ENCODE measurements around the gene ADTRP. TPM values are rescaled to one million over a fixed set of nuclear protein-coding genes. Genes with fewer than 3 reads are reported as not detected.
A peak's percentile ranks its signal among the peaks of the same experiment; 100 is the strongest.

The ADTRP gene
- total RNA-seq, 2 donors from 2014 or later = 33.5 to 75.2 TPM

GRCh38 chr6:11769811-11770545 lies 8.6 kb downstream of the ADTRP start:
- Mint-ChIP-seq H3K27ac (peak overlapping the region in 1 of 2 donors; percentile 40), H3K9me3 (peaks cover 0 to 11% of the 10 kb centered on the region in 2 donors), H3K36me3 (peaks cover 0 to 7% of the 10 kb centered on the region in 2 donors)
- ATAC-seq = no peak
- DNase-seq (ENCODE audit: low spot score in 2 of 2) = no peak

GRCh38 chr6:11769244-11769643 lies 9.4 kb downstream of the ADTRP start:
- no peak for DNase-seq (ENCODE audit: low spot score in 2 of 2)
- peak overlapping the region in 1 of 2 donors; percentile 26 for H3K27ac Mint-ChIP-seq
- H3K36me3 Mint-ChIP-seq = peaks cover 0 to 7% of the 10 kb centered on the region in 2 donors
- H3K9me3 Mint-ChIP-seq = peaks cover 0 to 11% of the 10 kb centered on the region in 2 donors
- ATAC-seq = no peak

- ATAC-seq = no peak
- peaks cover 0 to 8% of the 10 kb centered on the region in 2 donors for H3K36me3 Mint-ChIP-seq
- H3K27ac Mint-ChIP-seq = peak overlapping the region in 1 of 2 donors; percentile 38
- peaks cover 0 to 15% of the 10 kb centered on the region in 2 donors for H3K9me3 Mint-ChIP-seq
- DNase-seq (ENCODE audit: low spot score in 2 of 2) = no peak
These were observed 10.4 kb downstream of the ADTRP start for GRCh38 chr6:11767978-11768756.

- H3K36me3 Mint-ChIP-seq = peaks cover 0 to 13% of the 10 kb centered on the region in 2 donors
- peaks cover 0 to 15% of the 10 kb centered on the region in 2 donors for H3K9me3 Mint-ChIP-seq
- peak overlapping the region in 1 of 2 donors; percentile 38 for H3K27ac Mint-ChIP-seq
- ATAC-seq (peak; percentile 40 to 47), DNase-seq (ENCODE audit: low spot score in 2 of 2) (no peak)
These were observed 11.1 kb downstream of the ADTRP start for GRCh38 chr6:11767458-11767857.

- Mint-ChIP-seq H3K9me3 (peaks cover 0 to 15% of the 10 kb centered on the region in 2 donors), H3K27ac (no peak overlapping the region), H3K36me3 (peaks cover 0 to 13% of the 10 kb centered on the region in 2 donors)
- no peak for DNase-seq (ENCODE audit: low spot score in 2 of 2)
- no peak for ATAC-seq
These were observed 11.8 kb downstream of the ADTRP start for GRCh38 chr6:11766589-11767450.

- ATAC-seq (peak in 1 of 2 donors; percentile 25), DNase-seq (ENCODE audit: low spot score in 2 of 2) (no peak)
- H3K27ac Mint-ChIP-seq = no peak overlapping the region
- H3K36me3 Mint-ChIP-seq = peaks cover 0 to 13% of the 10 kb centered on the region in 2 donors
- peaks cover 0 to 15% of the 10 kb centered on the region in 2 donors for H3K9me3 Mint-ChIP-seq
These were observed 12.6 kb downstream of the ADTRP start for GRCh38 chr6:11766043-11766442.

- H3K27ac Mint-ChIP-seq = peak overlapping the region in 1 of 2 donors; percentile 12
- peaks cover 0 to 21% of the 10 kb centered on the region in 2 donors for H3K9me3 Mint-ChIP-seq
- DNase-seq (ENCODE audit: low spot score in 2 of 2) = no peak
- peak; percentile 28 to 94 for ATAC-seq
- peaks cover 0 to 13% of the 10 kb centered on the region in 2 donors for H3K36me3 Mint-ChIP-seq
These were observed 14.4 kb downstream of the ADTRP start for GRCh38 chr6:11764250-11764604.

- Mint-ChIP-seq H3K9me3 (peaks cover 0 to 18% of the 10 kb centered on the region in 2 donors), H3K27ac (peak overlapping the region in 1 of 2 donors; percentile 69), H3K36me3 (peaks cover 0 to 11% of the 10 kb centered on the region in 2 donors)
- DNase-seq (ENCODE audit: low spot score in 2 of 2) = no peak
- no peak for ATAC-seq
These were observed 14.9 kb downstream of the ADTRP start for GRCh38 chr6:11763460-11764249.

GRCh38 chr6:11762794-11763459 lies 15.7 kb downstream of the ADTRP start:
- no peak for DNase-seq (ENCODE audit: low spot score in 2 of 2)
- Mint-ChIP-seq H3K27ac (no peak overlapping the region), H3K9me3 (peaks cover 2 to 14% of the 10 kb centered on the region in 2 donors), H3K36me3 (peaks cover 0 to 9% of the 10 kb centered on the region in 2 donors)
- ATAC-seq = no peak

GRCh38 chr6:11761744-11762620 lies 16.6 kb downstream of the ADTRP start:
- DNase-seq (ENCODE audit: low spot score in 2 of 2) (no peak), ATAC-seq (peak in 1 of 2 donors; percentile 18)
- Mint-ChIP-seq H3K27ac (no peak overlapping the region), H3K36me3 (peaks cover 5 to 19% of the 10 kb centered on the region in 2 donors), H3K9me3 (peaks cover 8 to 21% of the 10 kb centered on the region in 2 donors)

GRCh38 chr6:11760015-11760473 lies 18.6 kb downstream of the ADTRP start:
- Mint-ChIP-seq H3K36me3 (peaks cover 5 to 25% of the 10 kb centered on the region in 2 donors), H3K27ac (no peak overlapping the region), H3K9me3 (peaks cover 13 to 21% of the 10 kb centered on the region in 2 donors)
- DNase-seq (ENCODE audit: low spot score in 2 of 2) (no peak), ATAC-seq (no peak)

GRCh38 chr6:11758878-11759277 lies 19.7 kb downstream of the ADTRP start:
- H3K9me3 Mint-ChIP-seq = peaks cover 18 to 23% of the 10 kb centered on the region in 2 donors
- no peak for DNase-seq (ENCODE audit: low spot score in 2 of 2)
- no peak overlapping the region for H3K27ac Mint-ChIP-seq
- H3K36me3 Mint-ChIP-seq = peaks cover 5 to 25% of the 10 kb centered on the region in 2 donors
- no peak for ATAC-seq

- peak; percentile 76 to 78 for ATAC-seq
- H3K9me3 Mint-ChIP-seq = peaks cover 18 to 23% of the 10 kb centered on the region in 2 donors
- no peak for DNase-seq (ENCODE audit: low spot score in 2 of 2)
- peak overlapping the region in 1 of 2 donors; percentile 45 for H3K27ac Mint-ChIP-seq
- peaks cover 5 to 19% of the 10 kb centered on the region in 2 donors for H3K36me3 Mint-ChIP-seq
These were observed 21.9 kb downstream of the ADTRP start for GRCh38 chr6:11756726-11757125.

GRCh38 chr6:11756292-11756691 lies 22.3 kb downstream of the ADTRP start:
- Mint-ChIP-seq H3K36me3 (peaks cover 5 to 19% of the 10 kb centered on the region in 2 donors), H3K27ac (peak overlapping the region in 1 of 2 donors; percentile 45), H3K9me3 (peaks cover 18 to 23% of the 10 kb centered on the region in 2 donors)
- ATAC-seq (no peak), DNase-seq (ENCODE audit: low spot score in 2 of 2) (no peak)

Measured in activated naive CD4-positive, alpha-beta T cell treated with anti-CD3 and anti-CD28 coated beads, Interleukin-2, amount 50 U/mL, for 72 hours (primary cell).